ENCODE results near the gene RHBDD1.

Gene RHBDD1

GRCh38 chr2:226911932-226912331 lies 76.1 kb downstream of the RHBDD1 start:
- H3K27ac Mint-ChIP-seq, result no peak overlapping the region
- H3K36me3 Mint-ChIP-seq (ENCODE audit: low read depth), result peaks cover 24% of the 10 kb centered on the region
- H3K9me3 Mint-ChIP-seq, result no peaks in the 10 kb centered on the region
- H3K27me3 Mint-ChIP-seq (ENCODE audit: low read depth, poor library complexity), result no peaks in the 10 kb centered on the region
- H3K4me3 Mint-ChIP-seq, result no peak overlapping the region
- no peak for DNase-seq
- TF ChIP-seq CTCF (IDR thresholded peaks at IDR 0.05), result no peak
- H3K4me1 Mint-ChIP-seq, result no peaks in the 10 kb centered on the region

GRCh38 chr2:226913641-226914040 lies 77.8 kb downstream of the RHBDD1 start:
- H3K4me3 Mint-ChIP-seq, result no peak overlapping the region
- H3K4me1 Mint-ChIP-seq, result no peaks in the 10 kb centered on the region
- no peak for DNase-seq
- H3K9me3 Mint-ChIP-seq, result no peaks in the 10 kb centered on the region
- no peaks in the 10 kb centered on the region for H3K27me3 Mint-ChIP-seq (ENCODE audit: low read depth, poor library complexity)
- H3K36me3 Mint-ChIP-seq (ENCODE audit: low read depth), result peaks cover 27% of the 10 kb centered on the region
- no peak overlapping the region for H3K27ac Mint-ChIP-seq
- no peak for TF ChIP-seq CTCF (IDR thresholded peaks at IDR 0.05)

GRCh38 chr2:226915846-226916360 lies 80.0 kb downstream of the RHBDD1 start:
- H3K27me3 Mint-ChIP-seq (ENCODE audit: low read depth, poor library complexity), result no peaks in the 10 kb centered on the region

GRCh38 chr2:226916669-226917068 lies 80.8 kb downstream of the RHBDD1 start:
- TF ChIP-seq CTCF (IDR thresholded peaks at IDR 0.05), result no peak
- H3K27ac Mint-ChIP-seq, result peak overlapping the region; percentile 17
- no peaks in the 10 kb centered on the region for H3K27me3 Mint-ChIP-seq (ENCODE audit: low read depth, poor library complexity)
- no peak for DNase-seq
- H3K9me3 Mint-ChIP-seq, result no peaks in the 10 kb centered on the region
- no peaks in the 10 kb centered on the region for H3K4me1 Mint-ChIP-seq
- H3K36me3 Mint-ChIP-seq (ENCODE audit: low read depth), result peaks cover 25% of the 10 kb centered on the region
- no peak overlapping the region for H3K4me3 Mint-ChIP-seq

More at GRCh38 chr2:226915846-226916360, 80.0 kb downstream of the RHBDD1 start:
- H3K4me1 Mint-ChIP-seq, result no peaks in the 10 kb centered on the region
- peaks cover 29% of the 10 kb centered on the region for H3K36me3 Mint-ChIP-seq (ENCODE audit: low read depth)
- H3K4me3 Mint-ChIP-seq, result no peak overlapping the region
- no peak for TF ChIP-seq CTCF (IDR thresholded peaks at IDR 0.05)
- no peak for DNase-seq
- H3K27ac Mint-ChIP-seq, result no peak overlapping the region
- H3K9me3 Mint-ChIP-seq, result no peaks in the 10 kb centered on the region

GRCh38 chr2:226932443-226932842 lies 96.6 kb downstream of the RHBDD1 start:
- Mint-ChIP-seq H3K27ac (no peak overlapping the region), H3K4me3 (no peak overlapping the region), H3K9me3 (peaks cover 29% of the 10 kb centered on the region), H3K27me3 (ENCODE audit: low read depth, poor library complexity) (peaks cover 3% of the 10 kb centered on the region), H3K36me3 (ENCODE audit: low read depth) (peaks cover 19% of the 10 kb centered on the region), H3K4me1 (no peaks in the 10 kb centered on the region)
- DNase-seq, result no peak
- TF ChIP-seq CTCF (IDR thresholded peaks at IDR 0.05), result no peak

- H3K36me3 Mint-ChIP-seq (ENCODE audit: low read depth), result peaks cover 19% of the 10 kb centered on the region
- TF ChIP-seq CTCF (IDR thresholded peaks at IDR 0.05), result no peak
These were observed 98.8 kb downstream of the RHBDD1 start for GRCh38 chr2:226934546-226935201.

More at GRCh38 chr2:226934546-226935201, 98.8 kb downstream of the RHBDD1 start:
- H3K9me3 Mint-ChIP-seq, result peaks cover 14% of the 10 kb centered on the region
- peaks cover 3% of the 10 kb centered on the region for H3K27me3 Mint-ChIP-seq (ENCODE audit: low read depth, poor library complexity)
- no peak for DNase-seq
- no peaks in the 10 kb centered on the region for H3K4me1 Mint-ChIP-seq
- no peak overlapping the region for H3K4me3 Mint-ChIP-seq
- no peak overlapping the region for H3K27ac Mint-ChIP-seq
